IPS-11a (cell line): Measurements from ENCODE around the gene FAF2.
"Not testable (repeated sequence)": the region's sequence is repeated elsewhere in the genome, so short reads cannot be mapped to it uniquely, and the experiment has no call there.

Source experiments
- H3K4me3 ChIP-seq: one replicate; pipeline ENCODE4 v1.5.1; 2013; ENCODE audit warnings: low read depth, low read length, control low read depth

FAF2 gene

DNA sequence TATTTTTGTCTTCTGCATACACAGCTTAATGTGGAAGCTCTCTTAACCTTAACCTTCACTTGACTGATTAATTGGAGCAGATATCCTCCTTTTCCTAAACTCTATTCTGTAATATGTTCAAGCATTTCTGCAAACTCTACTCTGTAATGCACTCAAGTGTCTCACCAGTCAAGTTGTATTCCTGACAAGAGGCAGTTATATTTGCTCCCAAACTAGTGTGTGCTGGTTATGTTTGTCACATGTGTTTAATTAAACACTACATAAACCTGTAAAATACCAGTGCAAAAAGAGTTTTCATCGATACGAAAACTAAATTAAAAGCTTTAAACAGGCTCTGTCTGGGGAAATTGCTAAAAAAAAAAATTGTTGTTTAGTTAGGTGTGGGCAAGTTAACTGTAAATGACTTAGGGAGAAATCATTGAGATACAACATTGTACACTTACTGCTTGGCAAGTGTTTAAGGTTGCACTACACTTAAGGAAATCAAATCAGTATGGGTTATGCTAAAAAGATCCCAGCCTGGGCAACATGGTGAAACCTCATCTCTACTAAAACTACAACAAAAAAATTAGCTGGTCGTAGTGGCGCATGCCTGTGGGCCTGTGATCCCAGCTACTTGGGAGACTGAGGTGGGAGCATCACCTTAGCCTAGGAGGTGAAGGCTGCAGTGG, 6.7 kb downstream of the FAF2 start:
- H3K4me3 ChIP-seq = no peak overlapping the region

- H3K4me3 ChIP-seq = no peak overlapping the region
These were observed 10.8 kb downstream of the FAF2 start for GRCh38 chr5:176458904-176459561.

DNA sequence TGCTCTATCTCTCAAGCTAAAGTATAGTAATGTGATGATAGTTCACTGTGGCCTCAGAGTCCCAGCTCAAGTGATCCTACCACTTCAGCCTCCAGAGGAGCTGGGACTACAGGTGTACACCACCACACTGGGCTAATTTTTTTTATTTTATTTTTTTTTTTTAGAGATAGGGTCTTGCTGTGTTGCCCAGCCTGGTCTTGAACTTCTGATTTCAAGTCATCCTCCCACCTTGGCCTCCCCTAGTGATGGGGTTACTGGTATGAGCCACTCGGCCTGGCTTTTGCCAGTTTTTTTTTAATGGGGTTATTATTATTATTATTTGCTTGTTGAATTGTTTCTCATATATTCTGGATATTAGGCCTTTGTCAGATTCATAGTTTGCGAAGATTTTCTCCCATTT, 13.2 kb downstream of the FAF2 start:
- H3K4me3 ChIP-seq = no peak overlapping the region

DNA sequence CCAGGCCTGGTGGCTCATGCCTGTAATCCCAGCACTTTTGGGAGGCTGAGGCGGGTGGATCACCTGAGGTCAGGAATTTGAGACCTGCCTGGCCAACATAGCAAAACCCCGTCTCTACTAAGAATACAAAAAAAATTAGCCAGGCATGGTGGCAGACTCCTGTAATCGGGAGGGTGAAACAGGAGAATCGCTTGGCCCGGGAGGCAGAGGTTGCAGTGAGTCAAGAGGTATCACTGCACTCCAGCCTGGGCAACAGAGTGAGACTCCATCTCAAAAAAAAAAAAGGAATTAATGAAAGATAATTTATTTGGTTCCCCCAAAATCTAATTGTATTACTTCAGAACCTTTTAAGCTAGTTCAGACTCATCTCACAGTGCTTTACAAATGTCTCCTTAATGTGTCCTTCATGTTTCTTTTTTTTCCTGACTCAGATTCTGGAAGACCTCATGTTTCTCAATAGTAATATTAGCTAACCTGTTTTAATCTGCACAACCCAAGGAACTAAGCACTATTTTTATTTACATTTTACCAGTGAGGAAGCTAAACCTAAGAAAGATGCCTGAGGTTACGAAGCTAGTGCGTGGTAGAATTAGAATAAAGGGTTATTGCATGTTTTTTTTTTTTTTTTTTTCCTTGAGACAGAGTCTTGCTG, 15.1 kb downstream of the FAF2 start:
- no peak overlapping the region for H3K4me3 ChIP-seq

GRCh38 chr5:176466245-176466871, 18.2 kb downstream of the FAF2 start:
- H3K4me3 ChIP-seq = no peak overlapping the region

GRCh38 chr5:176469296-176469695, 21.1 kb downstream of the FAF2 start:
- H3K4me3 ChIP-seq = no peak overlapping the region

DNA sequence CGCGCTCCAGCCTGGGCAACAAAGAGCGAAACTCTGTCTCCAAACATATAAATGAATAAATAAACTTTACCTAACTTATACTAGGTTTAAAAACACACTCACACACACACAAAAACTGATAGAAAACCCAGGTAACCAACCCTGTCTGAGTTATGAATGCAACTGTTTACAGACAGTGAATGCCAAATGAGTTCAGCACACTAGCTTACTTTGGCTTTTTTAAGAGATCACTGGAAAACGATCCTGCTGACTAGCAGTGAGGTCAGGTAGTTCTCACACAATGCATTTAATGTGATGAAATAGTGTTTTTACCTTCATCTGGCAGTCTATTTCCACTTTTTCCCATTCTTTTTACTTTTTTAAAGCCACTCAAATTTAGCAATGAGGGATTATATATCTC, 22.4 kb downstream of the FAF2 start:
- no peak overlapping the region for H3K4me3 ChIP-seq

DNA sequence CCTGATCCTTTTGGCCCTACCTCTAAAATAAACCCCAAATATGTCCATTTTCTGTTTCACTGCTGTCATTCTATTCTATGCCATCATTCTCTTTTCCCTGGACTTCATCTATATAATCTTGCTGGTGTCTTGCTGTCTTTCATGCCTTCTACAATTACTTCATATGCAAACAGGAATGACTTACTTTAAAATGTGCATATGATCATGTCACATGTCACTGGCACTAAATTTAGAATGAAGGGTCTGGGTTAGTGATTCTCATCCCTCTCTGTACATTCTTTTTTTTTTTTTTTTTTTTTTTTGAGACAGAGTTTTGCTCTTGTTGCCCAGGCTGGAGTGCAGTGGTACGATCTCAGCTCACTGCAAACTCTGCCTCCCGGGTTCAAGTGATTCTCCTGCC, 22.9 kb downstream of the FAF2 start:
- H3K4me3 ChIP-seq = no peak overlapping the region

- H3K4me3 ChIP-seq = no peak overlapping the region
These were observed 25.3 kb downstream of the FAF2 start for GRCh38 chr5:176473335-176474006.

DNA sequence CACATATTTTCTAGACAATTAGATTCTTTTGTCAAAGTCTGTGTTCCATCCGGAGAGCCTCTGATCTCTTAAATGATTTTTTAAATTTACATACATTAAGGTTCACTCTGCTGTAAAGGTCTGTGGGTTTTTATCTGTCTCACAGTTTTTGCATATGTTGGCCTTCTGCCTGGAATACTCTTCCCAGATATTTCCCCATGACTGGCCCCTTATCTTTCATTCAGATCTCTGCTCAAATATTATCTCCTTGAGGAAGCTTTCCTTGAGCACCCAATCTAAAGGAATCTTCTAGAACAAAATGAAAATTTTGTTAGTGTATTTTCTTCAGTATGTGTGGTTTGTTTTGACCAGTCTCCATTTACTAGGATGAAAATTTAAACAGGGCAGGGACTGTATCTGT, 26.3 kb downstream of the FAF2 start:
- no peak overlapping the region for H3K4me3 ChIP-seq

DNA sequence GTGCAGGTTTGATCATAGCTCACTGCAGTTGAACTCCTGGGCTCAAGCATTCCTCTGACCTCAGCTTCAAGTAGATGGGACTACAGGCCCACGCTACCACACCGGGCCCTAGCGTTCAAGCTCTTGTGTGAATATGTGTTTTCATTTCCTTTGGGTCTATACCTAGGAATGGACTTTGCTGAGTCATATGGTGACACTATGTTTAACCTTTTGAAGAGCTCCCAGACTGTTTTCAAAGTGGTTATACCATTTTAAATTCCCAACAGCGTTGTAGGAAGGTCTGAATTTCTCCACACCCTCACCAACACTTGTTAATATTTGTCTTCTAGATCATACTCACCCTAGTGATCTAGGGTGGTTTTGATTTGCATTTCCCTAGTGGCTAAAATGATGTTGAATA, 33.5 kb downstream of the FAF2 start:
- H3K4me3 ChIP-seq = no peak overlapping the region

DNA sequence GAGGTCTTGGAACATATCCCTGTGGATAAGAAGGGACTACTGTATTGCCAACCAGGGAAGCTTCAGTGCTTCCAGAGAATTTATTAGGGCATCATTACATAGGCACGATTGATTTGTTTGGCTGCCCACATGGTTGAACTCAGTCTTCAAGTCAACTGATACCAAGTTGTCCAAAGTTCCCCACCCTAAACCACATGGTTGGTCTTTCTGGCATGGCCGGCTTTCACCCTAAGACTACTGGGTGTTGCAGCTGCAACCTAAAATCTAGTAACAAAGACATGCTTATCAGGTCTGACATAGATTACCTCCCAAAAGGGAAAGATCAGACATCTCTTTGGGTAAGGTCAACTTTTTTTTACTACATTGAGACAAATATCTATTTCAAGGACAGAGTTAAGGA, 37.0 kb downstream of the FAF2 start:
- no peak overlapping the region for H3K4me3 ChIP-seq

DNA sequence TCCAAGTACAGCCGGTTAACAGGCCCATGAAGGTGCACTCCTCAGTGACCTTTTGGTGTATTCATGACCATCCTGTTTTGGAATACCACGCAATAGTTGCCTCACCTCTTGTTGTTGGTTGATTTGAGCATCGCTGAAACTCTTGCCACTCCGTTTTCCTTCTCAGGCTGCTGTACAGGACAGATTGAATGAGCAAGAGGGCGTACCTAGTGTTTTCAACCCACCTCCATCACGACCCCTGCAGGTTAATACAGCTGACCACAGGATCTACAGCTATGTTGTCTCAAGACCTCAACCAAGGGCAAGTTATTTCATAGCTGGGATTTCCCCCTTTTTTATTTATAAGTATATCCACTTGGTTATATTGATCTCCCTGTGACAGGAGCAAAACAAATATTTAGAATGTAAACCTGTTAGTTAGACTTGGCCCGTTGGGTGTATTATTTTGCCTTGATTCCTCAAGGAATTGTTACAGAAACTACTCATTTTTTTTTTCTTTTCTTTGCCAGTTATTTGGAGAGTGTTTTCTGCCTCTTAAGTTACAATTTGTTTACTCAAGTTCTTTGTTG, 38.1 kb downstream of the FAF2 start:
- no peak overlapping the region for H3K4me3 ChIP-seq

DNA sequence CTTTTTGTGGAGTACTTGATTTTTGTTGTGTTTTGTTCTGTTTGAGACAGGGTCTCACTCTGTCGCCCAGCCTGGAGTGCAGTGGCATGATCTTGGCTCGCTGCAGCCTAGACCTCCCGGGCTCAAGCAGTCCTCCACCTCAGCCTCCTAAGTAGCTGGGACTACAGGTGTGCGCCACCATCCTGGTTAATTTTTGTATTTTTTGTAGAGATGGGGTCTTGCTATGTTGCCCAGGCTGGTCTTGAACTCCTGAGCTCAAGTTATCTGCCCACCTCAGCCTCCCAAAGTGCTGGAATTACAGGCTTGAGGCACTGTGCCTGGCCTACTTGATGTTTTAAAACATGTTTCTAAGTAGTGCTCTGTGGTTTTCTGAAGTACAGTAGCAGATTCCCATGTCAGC, 39.0 kb downstream of the FAF2 start:
- not testable (repeated sequence) for H3K4me3 ChIP-seq

DNA sequence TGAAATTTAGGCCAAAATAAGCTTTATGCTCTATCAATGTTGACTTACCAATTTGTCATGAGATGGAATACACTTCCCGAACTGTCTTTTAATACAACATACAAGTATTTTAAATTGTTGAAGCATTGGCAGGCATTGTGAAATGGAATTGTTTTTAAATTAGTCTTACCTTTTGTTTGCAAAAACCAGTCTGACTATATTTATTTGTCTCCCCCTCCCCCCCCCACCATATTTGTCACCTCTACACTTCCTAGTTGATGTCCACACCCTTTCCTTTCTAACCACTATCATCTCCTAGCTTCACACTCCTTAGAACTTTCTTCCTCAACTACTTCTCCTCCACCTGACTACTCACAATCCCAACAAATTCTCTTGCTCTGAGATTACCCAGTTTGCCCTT, 40.9 kb downstream of the FAF2 start:
- no peak overlapping the region for H3K4me3 ChIP-seq

DNA sequence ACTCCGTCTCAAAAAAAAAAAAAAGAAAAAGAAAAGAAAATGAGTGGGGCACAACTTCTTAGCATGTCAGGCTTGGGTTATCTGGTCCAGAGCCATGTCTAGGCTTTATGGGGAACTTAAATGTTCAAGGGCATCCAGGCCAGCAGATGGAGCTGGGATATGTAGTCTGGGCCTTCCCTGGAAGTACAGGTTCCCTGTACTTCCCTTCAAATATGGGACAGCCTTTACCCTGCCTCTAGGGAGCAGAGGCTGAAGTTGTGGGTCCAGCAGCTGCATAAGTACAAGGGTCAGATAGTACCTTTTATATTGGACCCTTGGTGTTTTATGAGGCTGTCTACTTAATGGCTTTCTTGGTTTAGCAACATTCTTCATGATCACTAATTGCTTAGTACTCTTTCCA, 42.1 kb downstream of the FAF2 start:
- no peak overlapping the region for H3K4me3 ChIP-seq

DNA sequence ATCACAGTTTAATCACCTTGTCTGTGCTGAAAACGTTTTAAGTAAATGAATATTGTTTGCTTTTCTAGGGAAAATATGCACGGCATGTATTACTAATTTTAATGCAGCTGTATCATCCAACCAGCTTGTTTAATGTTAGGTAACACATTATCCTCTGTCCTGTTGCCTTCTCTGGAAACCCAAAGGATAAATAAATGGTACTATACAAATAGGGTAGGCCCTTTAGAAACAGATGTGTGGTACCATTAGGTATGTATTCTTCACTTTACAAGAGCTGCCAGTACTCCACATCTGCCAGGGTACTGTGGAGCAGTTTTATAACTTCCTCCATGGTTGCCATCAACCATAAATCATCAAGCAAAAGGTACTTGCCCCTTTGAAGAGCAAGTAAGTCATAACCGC, 42.9 kb downstream of the FAF2 start:
- H3K4me3 ChIP-seq = no peak overlapping the region

DNA sequence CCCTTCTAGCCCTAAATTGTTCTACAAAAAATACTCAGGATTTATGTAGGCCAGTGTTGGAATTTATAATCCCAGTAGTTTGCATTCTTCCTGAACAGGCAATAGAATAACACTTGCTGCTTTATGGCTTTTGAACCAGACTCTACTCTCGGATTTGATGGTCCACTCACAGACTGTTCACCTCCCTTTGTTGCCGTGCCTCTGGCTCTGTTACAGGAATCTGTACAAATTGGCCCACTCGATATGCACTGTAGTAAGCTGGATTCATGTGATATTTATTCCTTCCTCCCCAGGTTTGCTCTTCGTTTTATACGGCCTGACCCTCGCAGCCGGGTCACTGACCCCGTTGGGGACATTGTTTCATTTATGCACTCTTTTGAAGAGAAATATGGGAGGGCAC, 43.7 kb downstream of the FAF2 start:
- no peak overlapping the region for H3K4me3 ChIP-seq

- H3K4me3 ChIP-seq = no peak overlapping the region
These were observed 44.2 kb downstream of the FAF2 start for GRCh38 chr5:176492431-176492830.

GRCh38 chr5:176497852-176498251, 49.7 kb downstream of the FAF2 start:
- H3K4me3 ChIP-seq = no peak overlapping the region

DNA sequence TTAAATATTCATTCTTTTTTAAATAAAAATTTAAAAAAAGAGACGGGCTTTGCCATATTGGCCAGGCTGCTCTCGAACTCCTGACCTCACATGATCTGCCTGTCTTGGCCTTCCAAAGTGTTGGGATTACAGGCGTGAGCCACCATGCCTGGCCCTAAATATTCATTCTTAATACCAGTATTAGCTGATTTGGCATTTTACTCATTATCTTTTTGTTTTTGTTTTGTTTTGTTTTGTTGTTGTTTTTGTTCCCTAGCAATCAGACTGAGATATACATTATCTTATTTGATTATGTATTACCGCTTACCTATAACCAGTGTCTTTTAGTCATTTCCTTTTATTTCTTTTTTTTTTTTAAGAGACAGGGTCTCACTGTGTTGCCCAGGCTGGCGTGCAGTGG, 51.1 kb downstream of the FAF2 start:
- H3K4me3 ChIP-seq = no peak overlapping the region
